Measurements from ENCODE around the gene PSTPIP1. TPM values are rescaled to one million over a fixed set of nuclear protein-coding genes. Genes with fewer than 3 reads are reported as not detected.

The PSTPIP1 gene
- total and polyA plus RNA-seq, 2 donors (not counting 1 experiment from before 2014, with no cell fraction given) = 0.56 to 1.5 TPM

DNA sequence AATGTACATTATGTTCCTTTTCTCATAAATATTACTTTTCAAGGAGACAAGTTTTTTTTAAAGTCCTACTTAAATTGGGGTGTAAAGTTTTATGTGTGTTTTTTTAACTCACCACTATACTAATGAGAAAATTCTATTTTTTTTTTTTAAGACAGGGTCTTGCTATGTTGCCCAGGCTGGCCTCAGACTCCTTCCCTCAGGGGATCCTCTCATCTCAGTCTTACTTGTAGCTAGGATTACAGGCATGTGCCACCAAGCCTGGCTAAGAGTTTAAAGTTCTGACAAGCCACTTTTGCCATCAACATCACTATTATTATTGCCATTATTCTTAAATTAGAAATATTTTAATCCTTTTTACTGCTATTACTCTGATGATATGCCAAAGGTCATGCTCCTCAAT, 68.3 kb downstream of the PSTPIP1 start:
- no peaks in the 10 kb centered on the region for H3K27me3 ChIP-seq (ENCODE audit: control insufficient read depth, insufficient read depth, low read length)
- peaks cover 48% of the 10 kb centered on the region for H3K79me2 ChIP-seq (ENCODE audit: control insufficient read depth, insufficient read depth, low read length)
- DNase-seq (ENCODE audit: low read depth in 2 of 2) = no peak
- no peak overlapping the region for H3K27ac ChIP-seq (ENCODE audit: insufficient read depth, low read length)
- H2AFZ ChIP-seq (ENCODE audit: low read length) = no peak overlapping the region
- TF ChIP-seq, protein P1, sequence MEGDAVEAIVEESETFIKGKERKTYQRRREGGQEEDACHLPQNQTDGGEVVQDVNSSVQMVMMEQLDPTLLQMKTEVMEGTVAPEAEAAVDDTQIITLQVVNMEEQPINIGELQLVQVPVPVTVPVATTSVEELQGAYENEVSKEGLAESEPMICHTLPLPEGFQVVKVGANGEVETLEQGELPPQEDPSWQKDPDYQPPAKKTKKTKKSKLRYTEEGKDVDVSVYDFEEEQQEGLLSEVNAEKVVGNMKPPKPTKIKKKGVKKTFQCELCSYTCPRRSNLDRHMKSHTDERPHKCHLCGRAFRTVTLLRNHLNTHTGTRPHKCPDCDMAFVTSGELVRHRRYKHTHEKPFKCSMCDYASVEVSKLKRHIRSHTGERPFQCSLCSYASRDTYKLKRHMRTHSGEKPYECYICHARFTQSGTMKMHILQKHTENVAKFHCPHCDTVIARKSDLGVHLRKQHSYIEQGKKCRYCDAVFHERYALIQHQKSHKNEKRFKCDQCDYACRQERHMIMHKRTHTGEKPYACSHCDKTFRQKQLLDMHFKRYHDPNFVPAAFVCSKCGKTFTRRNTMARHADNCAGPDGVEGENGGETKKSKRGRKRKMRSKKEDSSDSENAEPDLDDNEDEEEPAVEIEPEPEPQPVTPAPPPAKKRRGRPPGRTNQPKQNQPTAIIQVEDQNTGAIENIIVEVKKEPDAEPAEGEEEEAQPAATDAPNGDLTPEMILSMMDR (conservative IDR thresholded peaks at IDR 0.05 in 1 of 2, IDR thresholded peaks at IDR 0.05 in 1 of 2; ENCODE audit: low read depth in 1 of 2, low read length in 2 of 2) = no peak
- no peak for TF ChIP-seq EZH2 (IDR thresholded peaks at IDR 0.05; ENCODE audit: low read length, missing control alignments)
- no peaks in the 10 kb centered on the region for H3K36me3 ChIP-seq (ENCODE audit: control insufficient read depth, insufficient read depth, low read length)
- no peak overlapping the region for H3K4me3 ChIP-seq (replicated peaks in 1 of 4; ENCODE audit: control extremely low read depth in 1 of 4, insufficient read depth in 1 of 4, low read depth in 3 of 4, low read length in 4 of 4)
- H4K20me1 ChIP-seq (ENCODE audit: control insufficient read depth, extremely low read depth, insufficient read depth, low read length) = no peaks in the 10 kb centered on the region
- no peak overlapping the region for H3K9ac ChIP-seq (ENCODE audit: insufficient read depth, low read length)
- no peak overlapping the region for H3K4me2 ChIP-seq (ENCODE audit: extremely low read depth, insufficient read depth, low read length)
- H3K9me3 ChIP-seq (ENCODE audit: control insufficient read depth, insufficient read depth, low read depth, low read length) = no peaks in the 10 kb centered on the region
- H3K4me1 ChIP-seq (ENCODE audit: control insufficient read depth, extremely low read depth, insufficient read depth, low read length) = peaks cover 14% of the 10 kb centered on the region

DNA sequence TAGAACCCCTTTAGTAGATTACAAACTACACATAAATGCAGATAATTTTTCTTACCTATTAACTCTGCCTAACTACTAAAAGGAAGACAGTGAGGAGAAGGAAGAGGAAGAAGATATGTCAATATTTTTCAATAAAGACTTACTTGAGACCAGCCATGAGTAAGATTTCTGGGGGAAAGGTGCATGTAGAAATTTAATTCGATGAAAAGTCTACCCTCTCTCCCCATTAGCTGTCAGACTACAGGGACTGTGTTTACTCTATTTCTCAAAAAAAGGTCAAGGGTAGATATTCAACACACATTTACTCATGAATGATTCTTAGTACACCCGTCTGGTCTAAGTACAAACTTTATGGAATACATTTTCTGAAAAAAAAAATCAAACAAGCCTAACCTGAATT, 69.1 kb downstream of the PSTPIP1 start:
- no peak for DNase-seq (ENCODE audit: low read depth in 2 of 2)
- Histone ChIP-seq H4K20me1 (ENCODE audit: control insufficient read depth, extremely low read depth, insufficient read depth, low read length) (no peaks in the 10 kb centered on the region), H3K27ac (ENCODE audit: insufficient read depth, low read length) (no peak overlapping the region), H3K79me2 (ENCODE audit: control insufficient read depth, insufficient read depth, low read length) (peaks cover 51% of the 10 kb centered on the region), H3K4me3 (replicated peaks in 1 of 4; ENCODE audit: control extremely low read depth in 1 of 4, insufficient read depth in 1 of 4, low read depth in 3 of 4, low read length in 4 of 4) (no peak overlapping the region), H3K4me1 (ENCODE audit: control insufficient read depth, extremely low read depth, insufficient read depth, low read length) (peaks cover 14% of the 10 kb centered on the region), H3K9ac (ENCODE audit: insufficient read depth, low read length) (no peak overlapping the region), H3K36me3 (ENCODE audit: control insufficient read depth, insufficient read depth, low read length) (no peaks in the 10 kb centered on the region), H3K27me3 (ENCODE audit: control insufficient read depth, insufficient read depth, low read length) (no peaks in the 10 kb centered on the region), H3K4me2 (ENCODE audit: extremely low read depth, insufficient read depth, low read length) (no peak overlapping the region), H3K9me3 (ENCODE audit: control insufficient read depth, insufficient read depth, low read depth, low read length) (no peaks in the 10 kb centered on the region), H2AFZ (ENCODE audit: low read length) (no peak overlapping the region)
- TF ChIP-seq, protein P1 (conservative IDR thresholded peaks at IDR 0.05 in 1 of 2, IDR thresholded peaks at IDR 0.05 in 1 of 2; ENCODE audit: low read depth in 1 of 2, low read length in 2 of 2) = no peak
- TF ChIP-seq EZH2 (IDR thresholded peaks at IDR 0.05; ENCODE audit: low read length, missing control alignments) = no peak

DNA sequence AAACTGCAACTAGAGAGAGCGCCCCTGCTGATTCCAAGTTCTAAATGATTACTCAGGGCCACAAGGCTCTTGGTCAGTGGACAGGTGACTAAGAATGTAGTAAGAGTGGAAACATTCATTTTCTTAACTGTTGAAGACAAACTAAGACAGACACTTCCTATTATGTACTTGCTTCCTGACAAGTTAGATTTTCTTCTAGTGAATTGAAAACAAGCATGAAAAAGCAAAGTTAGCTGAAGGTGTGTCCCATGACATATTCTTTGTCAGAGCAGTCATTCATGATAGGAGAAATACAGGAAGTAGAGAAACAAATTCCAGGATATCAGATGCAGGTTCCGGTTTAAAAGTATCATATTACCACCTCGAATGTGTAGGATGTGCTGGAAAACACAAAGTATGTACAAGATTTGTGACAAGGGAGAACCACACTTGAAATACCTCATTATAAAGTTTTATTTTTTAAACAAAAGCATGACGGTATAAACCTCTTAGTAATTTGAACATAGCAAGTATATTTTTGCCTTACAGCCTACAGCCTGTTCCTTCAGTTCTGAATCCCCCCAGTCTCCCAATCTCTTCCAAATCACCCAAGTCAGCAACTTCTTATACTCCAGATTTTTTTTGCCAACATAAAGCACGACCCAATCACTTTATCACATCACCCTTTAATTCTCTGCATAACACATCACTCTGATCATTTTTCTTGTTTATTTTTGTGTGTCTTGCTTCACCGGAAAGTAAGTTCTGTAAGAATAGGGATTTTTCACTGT, 69.8 kb downstream of the PSTPIP1 start:
- Histone ChIP-seq H4K20me1 (ENCODE audit: control insufficient read depth, extremely low read depth, insufficient read depth, low read length) (no peaks in the 10 kb centered on the region), H3K4me2 (ENCODE audit: extremely low read depth, insufficient read depth, low read length) (peak overlapping the region; percentile 21), H3K79me2 (ENCODE audit: control insufficient read depth, insufficient read depth, low read length) (peaks cover 57% of the 10 kb centered on the region), H2AFZ (ENCODE audit: low read length) (no peak overlapping the region), H3K9ac (ENCODE audit: insufficient read depth, low read length) (no peak overlapping the region), H3K9me3 (ENCODE audit: control insufficient read depth, insufficient read depth, low read depth, low read length) (no peaks in the 10 kb centered on the region), H3K27ac (ENCODE audit: insufficient read depth, low read length) (no peak overlapping the region), H3K36me3 (ENCODE audit: control insufficient read depth, insufficient read depth, low read length) (no peaks in the 10 kb centered on the region), H3K4me1 (ENCODE audit: control insufficient read depth, extremely low read depth, insufficient read depth, low read length) (peaks cover 14% of the 10 kb centered on the region), H3K4me3 (replicated peaks in 1 of 4; ENCODE audit: control extremely low read depth in 1 of 4, insufficient read depth in 1 of 4, low read depth in 3 of 4, low read length in 4 of 4) (no peak overlapping the region), H3K27me3 (ENCODE audit: control insufficient read depth, insufficient read depth, low read length) (no peaks in the 10 kb centered on the region)
- TF ChIP-seq, protein P1 (conservative IDR thresholded peaks at IDR 0.05 in 1 of 2, IDR thresholded peaks at IDR 0.05 in 1 of 2; ENCODE audit: low read depth in 1 of 2, low read length in 2 of 2) = no peak
- no peak for TF ChIP-seq EZH2 (IDR thresholded peaks at IDR 0.05; ENCODE audit: low read length, missing control alignments)
- DNase-seq (ENCODE audit: low read depth in 2 of 2) = peak in 1 of 2 donors; percentile 75
